Thyroid gland (tissue), 4 donors: Measurements from ENCODE around the gene CCNQ. TPM values are rescaled to one million over a fixed set of nuclear protein-coding genes. Genes with fewer than 3 reads are reported as not detected.

Experiments
- DNase-seq, 2 donors: peaks; one replicate each; pipeline ENCODE4 v3.0.0-alpha.2; 2019
- H3K27ac ChIP-seq, 3 donors: fragments of 200-600 bp; sonication (generic); 1 replicate in 2 of 3; 2 replicates in 1 of 3; pipeline ENCODE4 v1.5.1; 2016 to 2019; ENCODE audit warnings: mild to moderate bottlenecking in 1 of 3, moderate library complexity in 1 of 3
- H3K27me3 ChIP-seq: fragments of 200-600 bp; sonication (generic); one replicate; pipeline ENCODE4 v1.5.1; 2019
- H3K36me3 ChIP-seq, 2 donors: fragments of 200-600 bp; sonication (generic); one replicate each; pipeline ENCODE4 v1.5.1; 2016 to 2019
- H3K4me1 ChIP-seq, 2 donors: fragments of 200-600 bp; sonication (generic); one replicate each; pipeline ENCODE4 v1.5.1; 2017 to 2019
- H3K4me3 ChIP-seq, 3 donors: fragments of 200-600 bp; sonication (generic); replicated peaks in 1 of 3; 1 replicate in 2 of 3; 2 replicates in 1 of 3; pipeline ENCODE4 v1.5.1; 2016; ENCODE audit warnings: mild to moderate bottlenecking in 1 of 3
- H3K9me3 ChIP-seq: fragments of 200-600 bp; sonication (generic); one replicate; pipeline ENCODE4 v1.5.1; 2017
- CTCF ChIP-seq, 6 experiments: fragments of 200-600 bp in 3 of 6; fragments of 450-650 bp in 3 of 6; sonication (generic) in 3 of 6; IDR thresholded peaks; one replicate each; pipeline ENCODE4 v1.5.1; 2016 to 2019; ENCODE audit warnings: antibody characterized with exemption in 6 of 6, mild to moderate bottlenecking in 2 of 6, inconsistent platforms in 1 of 6, moderate library complexity in 1 of 6
- POLR2A ChIP-seq, 2 donors: fragments of 450-650 bp; IDR thresholded peaks; one replicate each; pipeline ENCODE4 v1.6.1; 2017; ENCODE audit warnings: antibody characterized with exemption in 2 of 2, mild to moderate bottlenecking in 2 of 2, moderate library complexity in 1 of 2
- WGBS, 2 donors: methylation state at CpG; one replicate each; pipeline ENCODE4 v1.1.5; 2017; 5-methylcytosine and 5-hydroxymethylcytosine counted together
- intact Hi-C: fragments of 100-400 bp; cut with DNase I; formaldehyde crosslinking; loops from one replicate; pipeline ENCODE4 v1.15.1; 2023
- total RNA-seq, 4 donors: library from RNA; depleted of rRNA; stranded (reverse); fragments of >200 nt; gene quantifications; one replicate each; pipeline ENCODE4 v1.2.3, GENCODE V29; 2016

The CCNQ gene
- total RNA-seq, 4 donors from 2014 or later: 22.0 to 43.3 (median 33.0) TPM

GRCh38 chrX:153621949-153622598, 23.1 kb upstream of the CCNQ start:
- Histone ChIP-seq H3K36me3 (no peaks in the 10 kb centered on the region), H3K9me3 (no peaks in the 10 kb centered on the region), H3K27me3 (no peaks in the 10 kb centered on the region), H3K27ac (no peak overlapping the region), H3K4me3 (no peak overlapping the region), H3K4me1 (no peaks in the 10 kb centered on the region)
- TF ChIP-seq CTCF (IDR thresholded peaks at IDR 0.05) (no peak), POLR2A (IDR thresholded peaks at IDR 0.05) (no peak)
- WGBS, 2 donors: 90 to 93% methylated on average over 24 to 27 of the region's 27 CpGs
- intact Hi-C loops: no loop called here
- no peak for DNase-seq

- H3K4me1 ChIP-seq: no peaks in the 10 kb centered on the region
- H3K27ac ChIP-seq: no peak overlapping the region
- no peak for TF ChIP-seq CTCF (IDR thresholded peaks at IDR 0.05)
- no peak for TF ChIP-seq POLR2A (IDR thresholded peaks at IDR 0.05)
- intact Hi-C loops: no loop called here
- DNase-seq: no peak
- WGBS, 2 donors: 81 to 82% methylated on average over 5 of the region's 5 CpGs
- H3K9me3 ChIP-seq: no peaks in the 10 kb centered on the region
- H3K4me3 ChIP-seq: no peak overlapping the region
- H3K36me3 ChIP-seq: no peaks in the 10 kb centered on the region
- no peaks in the 10 kb centered on the region for H3K27me3 ChIP-seq
These were observed 21.6 kb upstream of the CCNQ start for GRCh38 chrX:153620576-153620975.

- H3K4me3 ChIP-seq: no peak overlapping the region
- no peaks in the 10 kb centered on the region for H3K36me3 ChIP-seq
- TF ChIP-seq POLR2A (IDR thresholded peaks at IDR 0.05) (no peak), CTCF (IDR thresholded peaks at IDR 0.05) (no peak)
- intact Hi-C loops: no loop called here
- H3K27ac ChIP-seq: no peak overlapping the region
- WGBS, 2 donors: 69 to 73% methylated on average over 6 of the region's 6 CpGs
- H3K9me3 ChIP-seq: no peaks in the 10 kb centered on the region
- peaks cover 0 to 4% of the 10 kb centered on the region in 2 donors for H3K4me1 ChIP-seq
- DNase-seq: no peak
- no peaks in the 10 kb centered on the region for H3K27me3 ChIP-seq
These were observed 15.9 kb upstream of the CCNQ start for GRCh38 chrX:153614818-153615217.

GRCh38 chrX:153612413-153612812, 13.5 kb upstream of the CCNQ start:
- intact Hi-C loops: no loop called here
- WGBS, 2 donors: 76 to 81% methylated on average over 8 to 10 of the region's 10 CpGs
- DNase-seq: no peak

More at GRCh38 chrX:153612413-153612812, 13.5 kb upstream of the CCNQ start:
- H3K36me3 ChIP-seq: no peaks in the 10 kb centered on the region
- no peaks in the 10 kb centered on the region for H3K9me3 ChIP-seq
- H3K4me1 ChIP-seq: peaks cover 0 to 5% of the 10 kb centered on the region in 2 donors
- no peak overlapping the region for H3K27ac ChIP-seq
- TF ChIP-seq CTCF (IDR thresholded peaks at IDR 0.05): no peak
- no peak for TF ChIP-seq POLR2A (IDR thresholded peaks at IDR 0.05)
- H3K27me3 ChIP-seq: no peaks in the 10 kb centered on the region
- no peak overlapping the region for H3K4me3 ChIP-seq
